Hepatocyte (in vitro differentiated cells): ENCODE results near the gene DUSP28.

Experiments used
- CTCF ChIP-seq: fragments of 200-600 bp; sonication (generic); IDR thresholded peaks from 2 replicates; pipeline ENCODE4 v1.5.1; 2016; ENCODE audit warnings: antibody characterized with exemption, mild to moderate bottlenecking; ENCODE audit not compliant: poor library complexity
- EZH2 ChIP-seq: fragments of 200-600 bp; sonication (generic); IDR thresholded peaks from 2 replicates; pipeline ENCODE4 v1.6.1; 2016; ENCODE audit warnings: antibody characterized with exemption, mild to moderate bottlenecking, borderline replicate concordance

GRCh38 chr2:240602266-240603050, 42.3 kb downstream of the DUSP28 start:
- TF ChIP-seq EZH2 (no peak), CTCF (no peak)
